ENCODE results near the gene SPHK2.

- TF ChIP-seq POLR2AphosphoS5 (IDR thresholded peaks at IDR 0.05; ENCODE audit: low read depth, low read length) (no peak), TAF1 (IDR thresholded peaks at IDR 0.05; ENCODE audit: low read depth, low read length) (no peak), POLR2A (IDR thresholded peaks at IDR 0.05; ENCODE audit: low read depth, low read length) (no peak), SPI1 (IDR thresholded peaks at IDR 0.05; ENCODE audit: low read depth, low read length) (no peak)
Observed at GRCh38 chr19:48638831-48639381, 19.6 kb downstream of the SPHK2 start.
